Testis (tissue), 3 donors: ENCODE data around the gene PDHX. TPM values are rescaled to one million over a fixed set of nuclear protein-coding genes. Genes with fewer than 3 reads are reported as not detected.

Experiments
- DNase-seq: peaks from one replicate; pipeline ENCODE4 v3.0.0-alpha.2; 2019
- H3K27ac ChIP-seq, 2 donors: fragments of 200-600 bp; sonication (generic); one replicate each; pipeline ENCODE4 v1.5.1; 2019
- H3K27me3 ChIP-seq: fragments of 200-600 bp; sonication (generic); one replicate; pipeline ENCODE4 v1.5.1; 2019
- H3K36me3 ChIP-seq: fragments of 200-600 bp; sonication (generic); one replicate; pipeline ENCODE4 v1.5.1; 2017; ENCODE audit warnings: low read depth; ENCODE audit errors: missing control alignments
- H3K4me1 ChIP-seq: fragments of 200-600 bp; sonication (generic); one replicate; pipeline ENCODE4 v1.5.1; 2019
- H3K4me3 ChIP-seq, 2 donors: fragments of 200-600 bp; sonication (generic); one replicate each; pipeline ENCODE4 v1.5.1; 2017 to 2019
- H3K9me3 ChIP-seq: fragments of 200-600 bp; sonication (generic); one replicate; pipeline ENCODE4 v1.5.1; 2017
- POLR2A ChIP-seq: fragments of 450-650 bp; IDR thresholded peaks from one replicate; pipeline ENCODE4 v1.6.1; 2017; ENCODE audit warnings: antibody characterized with exemption, mild to moderate bottlenecking, moderate library complexity
- WGBS, 2 donors: methylation state at CpG; one replicate each; pipeline ENCODE4 v1.1.5; 2018; 5-methylcytosine and 5-hydroxymethylcytosine counted together
- intact Hi-C: fragments of 100-400 bp; cut with DNase I; formaldehyde crosslinking; loops from one replicate; pipeline ENCODE4 v1.15.1; 2023; ENCODE audit warnings: low total_unique reads
- polyA plus RNA-seq: library from polyadenylated mRNA; stranded (reverse); fragments of 350-450 nt; fragmentation: Illumina TruSeq; extraction: RNeasy Lipid Tissue Mini Kit (QIAGEN cat#74804); gene quantifications from one replicate; pipeline ENCODE4 v1.2.3, GENCODE V29; 2014; ENCODE audit warnings: low read depth, low replicate concordance; ENCODE audit not compliant: insufficient read depth
- total RNA-seq, 2 donors: library from RNA; depleted of rRNA; stranded (reverse); fragments of >200 nt; gene quantifications; one replicate each; pipeline ENCODE4 v1.2.3, GENCODE V29; 2016
- TF ChIP-seq, protein P1 (sequence below), 3 experiments: fragments of 450-650 bp in 2 of 3; fragments of 200-600 bp in 1 of 3; sonication (generic) in 1 of 3; IDR thresholded peaks; one replicate each; pipeline ENCODE4 v1.5.1; 2016 to 2019; ENCODE audit warnings: antibody characterized with exemption in 3 of 3, mild to moderate bottlenecking in 2 of 3, moderate library complexity in 1 of 3

The PDHX gene
- total and polyA plus RNA-seq, 3 donors from 2014 or later = 47.9 to 54.2 (median 53.5) TPM

DNA sequence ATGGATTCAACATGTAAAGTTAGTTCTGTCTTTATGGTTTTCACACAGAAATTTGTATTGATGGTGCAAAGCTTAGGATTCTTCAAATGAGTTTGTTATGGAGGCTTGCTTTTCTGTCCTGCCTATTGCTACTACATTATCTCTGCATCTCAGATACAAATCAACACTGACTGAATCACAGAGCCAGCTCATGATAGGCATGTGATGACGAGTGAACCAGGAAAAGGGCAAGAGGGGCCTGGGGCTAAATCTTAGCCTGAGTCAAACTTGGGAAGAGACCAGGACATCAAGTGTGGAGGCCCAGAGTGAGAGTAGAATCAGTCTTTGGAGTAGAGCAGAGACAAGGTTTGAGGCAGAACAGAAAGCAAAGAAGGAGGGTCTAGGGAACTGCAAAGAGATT, 115.4 kb downstream of the PDHX start:
- H3K9me3 ChIP-seq = no peaks in the 10 kb centered on the region
- H3K36me3 ChIP-seq = no peaks in the 10 kb centered on the region
- no peak for DNase-seq
- H3K27me3 ChIP-seq = no peaks in the 10 kb centered on the region
- TF ChIP-seq, protein P1, sequence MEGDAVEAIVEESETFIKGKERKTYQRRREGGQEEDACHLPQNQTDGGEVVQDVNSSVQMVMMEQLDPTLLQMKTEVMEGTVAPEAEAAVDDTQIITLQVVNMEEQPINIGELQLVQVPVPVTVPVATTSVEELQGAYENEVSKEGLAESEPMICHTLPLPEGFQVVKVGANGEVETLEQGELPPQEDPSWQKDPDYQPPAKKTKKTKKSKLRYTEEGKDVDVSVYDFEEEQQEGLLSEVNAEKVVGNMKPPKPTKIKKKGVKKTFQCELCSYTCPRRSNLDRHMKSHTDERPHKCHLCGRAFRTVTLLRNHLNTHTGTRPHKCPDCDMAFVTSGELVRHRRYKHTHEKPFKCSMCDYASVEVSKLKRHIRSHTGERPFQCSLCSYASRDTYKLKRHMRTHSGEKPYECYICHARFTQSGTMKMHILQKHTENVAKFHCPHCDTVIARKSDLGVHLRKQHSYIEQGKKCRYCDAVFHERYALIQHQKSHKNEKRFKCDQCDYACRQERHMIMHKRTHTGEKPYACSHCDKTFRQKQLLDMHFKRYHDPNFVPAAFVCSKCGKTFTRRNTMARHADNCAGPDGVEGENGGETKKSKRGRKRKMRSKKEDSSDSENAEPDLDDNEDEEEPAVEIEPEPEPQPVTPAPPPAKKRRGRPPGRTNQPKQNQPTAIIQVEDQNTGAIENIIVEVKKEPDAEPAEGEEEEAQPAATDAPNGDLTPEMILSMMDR (IDR thresholded peaks at IDR 0.05) = no peak
- TF ChIP-seq POLR2A = no peak
- 68 to 77% methylated on average over 1 of the region's 1 CpG for WGBS, 2 donors
- no peaks in the 10 kb centered on the region for H3K4me1 ChIP-seq
- no peak overlapping the region for H3K27ac ChIP-seq
- intact Hi-C loops = no loop called here
- H3K4me3 ChIP-seq = no peak overlapping the region

DNA sequence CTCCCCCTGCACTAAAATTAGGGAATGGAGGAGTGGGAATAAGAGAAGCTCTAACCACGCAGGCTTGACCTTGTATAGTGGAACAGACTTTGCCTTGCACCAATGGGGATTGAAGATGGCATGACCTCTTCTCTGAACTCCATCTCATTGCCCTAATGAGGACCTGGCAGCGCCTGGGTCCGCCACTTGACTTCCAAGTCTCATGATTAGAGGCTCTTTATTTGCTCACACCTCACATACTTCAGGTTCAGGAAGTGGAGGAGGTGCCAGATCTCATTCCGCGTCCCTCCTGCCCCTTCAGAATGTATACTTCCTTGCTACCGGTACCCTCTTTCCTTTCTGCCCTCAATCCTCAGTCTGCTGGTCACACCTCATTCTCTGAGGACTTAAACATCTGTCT, 116.6 kb downstream of the PDHX start:
- no peak for DNase-seq
- H3K4me1 ChIP-seq = no peaks in the 10 kb centered on the region
- intact Hi-C loops = no loop called here
- H3K9me3 ChIP-seq = no peaks in the 10 kb centered on the region
- no peaks in the 10 kb centered on the region for H3K36me3 ChIP-seq
- H3K27me3 ChIP-seq = no peaks in the 10 kb centered on the region
- TF ChIP-seq, protein P1 (IDR thresholded peaks at IDR 0.05) = no peak
- no peak for TF ChIP-seq POLR2A
- H3K4me3 ChIP-seq = no peak overlapping the region
- WGBS, 2 donors = 82 to 88% methylated on average over 6 of the region's 6 CpGs
- no peak overlapping the region for H3K27ac ChIP-seq

DNA sequence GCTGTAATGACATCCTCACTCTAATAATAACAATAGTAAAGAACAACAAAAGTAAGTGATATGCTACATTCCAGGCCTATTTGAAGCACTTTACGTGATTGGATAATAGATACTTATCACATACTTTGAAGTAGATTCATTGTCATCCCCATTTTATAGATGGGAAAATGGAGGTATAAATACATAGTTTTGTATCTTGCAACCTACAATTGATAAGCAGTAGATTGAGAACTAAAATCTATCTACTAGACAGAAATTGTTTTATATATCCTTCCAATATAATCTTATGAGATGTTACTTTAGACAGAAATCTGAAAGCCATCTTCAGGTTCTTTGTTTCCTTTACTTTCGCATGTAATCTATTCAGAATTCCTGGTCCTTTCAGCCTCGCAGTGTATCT, 118.0 kb downstream of the PDHX start:
- no peaks in the 10 kb centered on the region for H3K4me1 ChIP-seq
- no peak for TF ChIP-seq POLR2A
- TF ChIP-seq, protein P1 (IDR thresholded peaks at IDR 0.05) = no peak
- H3K4me3 ChIP-seq = no peak overlapping the region
- no peaks in the 10 kb centered on the region for H3K9me3 ChIP-seq
- no peak for DNase-seq
- 88 to 98% methylated on average over 3 of the region's 3 CpGs for WGBS, 2 donors
- intact Hi-C loops = no loop called here
- no peaks in the 10 kb centered on the region for H3K27me3 ChIP-seq
- H3K36me3 ChIP-seq = no peaks in the 10 kb centered on the region
- H3K27ac ChIP-seq = no peak overlapping the region

DNA sequence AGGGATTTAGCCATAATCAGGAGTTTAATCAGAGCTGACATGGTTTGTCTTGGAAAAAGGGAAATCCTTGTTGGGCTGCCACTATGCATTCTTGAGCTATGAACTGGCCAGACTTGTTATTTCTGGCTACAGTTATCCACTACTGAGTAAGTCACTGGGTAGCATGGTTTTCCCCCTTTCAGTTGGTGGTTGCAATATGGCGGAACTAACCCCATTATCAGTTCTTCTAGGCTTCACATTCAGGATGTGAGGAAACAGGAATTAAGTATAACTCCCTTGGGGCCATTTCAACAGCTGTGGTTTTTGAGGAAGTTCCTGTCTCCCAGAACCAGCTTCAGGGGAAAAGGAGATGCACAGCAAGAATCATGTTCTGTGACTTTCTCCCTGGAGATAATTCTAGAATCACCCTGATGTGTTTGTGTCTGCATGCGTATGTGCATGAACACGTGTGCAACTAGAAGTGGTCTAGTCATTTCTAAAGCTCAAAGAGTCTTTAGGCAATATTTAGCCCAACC, 119.5 kb downstream of the PDHX start:
- Histone ChIP-seq H3K36me3 (no peaks in the 10 kb centered on the region), H3K4me3 (no peak overlapping the region), H3K9me3 (no peaks in the 10 kb centered on the region), H3K4me1 (no peaks in the 10 kb centered on the region), H3K27me3 (no peaks in the 10 kb centered on the region), H3K27ac (no peak overlapping the region)
- intact Hi-C loops = no loop called here
- TF ChIP-seq POLR2A = no peak
- TF ChIP-seq, protein P1 (IDR thresholded peaks at IDR 0.05) = no peak
- DNase-seq = no peak
- 80 to 86% methylated on average over 3 of the region's 3 CpGs for WGBS, 2 donors

DNA sequence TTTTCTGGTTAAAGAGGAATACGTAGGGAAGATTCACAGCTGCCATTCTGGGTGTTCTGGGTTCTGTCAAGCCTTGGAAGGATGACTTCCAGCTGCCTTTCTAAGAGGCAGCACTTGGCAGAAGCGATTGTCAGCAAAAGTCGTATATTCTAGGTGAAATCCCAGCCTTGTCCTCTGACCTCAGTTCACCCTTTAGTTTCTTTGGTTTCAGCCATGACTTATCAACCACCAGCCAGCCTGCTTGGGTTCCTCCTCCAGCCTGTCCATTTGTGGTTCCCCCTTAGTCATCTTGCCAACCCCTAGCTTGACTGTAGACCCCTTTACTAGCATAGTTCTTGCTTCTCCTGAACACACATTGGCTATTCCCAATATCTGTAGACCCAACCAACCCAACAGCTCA, 120.2 kb downstream of the PDHX start:
- TF ChIP-seq, protein P1 (IDR thresholded peaks at IDR 0.05) = no peak
- TF ChIP-seq POLR2A = no peak
- H3K36me3 ChIP-seq = no peaks in the 10 kb centered on the region
- intact Hi-C loops = no loop called here
- WGBS, 2 donors = 51 to 53% methylated on average over 3 of the region's 3 CpGs
- no peaks in the 10 kb centered on the region for H3K9me3 ChIP-seq
- no peak for DNase-seq
- H3K4me3 ChIP-seq = no peak overlapping the region
- no peak overlapping the region for H3K27ac ChIP-seq
- no peaks in the 10 kb centered on the region for H3K4me1 ChIP-seq
- H3K27me3 ChIP-seq = no peaks in the 10 kb centered on the region
